OCI-LY3 (cell line): ENCODE data around the gene FBXO30.

Source experiments
- H2AFZ ChIP-seq: fragments of 200-600, 300-600 bp; shearing (Covaris generic); 2 replicates; pipeline ENCODE4 v1.6.0; 2014; ENCODE audit warnings: antibody characterized with exemption, low read depth, low read length
- H3K27ac ChIP-seq: fragments of 200-600, 300-600 bp; sonication (generic); 2 replicates; pipeline ENCODE4 v1.5.1; 2014; ENCODE audit warnings: mild to moderate bottlenecking, low read length, moderate library complexity, mixed read lengths
- H3K27me3 ChIP-seq: fragments of 200-600, 300-600 bp; sonication (generic); 2 replicates; pipeline ENCODE4 v1.6.1; 2014; ENCODE audit warnings: low read depth, low read length, mixed read lengths
- H3K36me3 ChIP-seq: fragments of 200-600, 300-600 bp; sonication (generic); replicated peaks from 2 replicates; pipeline ENCODE3; 2014; ENCODE audit warnings: low read depth, low read length, mixed read lengths
- H3K4me1 ChIP-seq: fragments of 300-600, 200-600 bp; sonication (generic); 2 replicates; pipeline ENCODE4 v1.6.1; 2014; ENCODE audit warnings: low read length, mixed read lengths
- H3K4me2 ChIP-seq: fragments of 200-600, 300-600 bp; sonication (generic); 2 replicates; pipeline ENCODE4 v1.6.1; 2014; ENCODE audit warnings: low read length, mixed read lengths
- H3K4me3 ChIP-seq: fragments of 300-600, 200-600 bp; sonication (generic); 2 replicates; pipeline ENCODE4 v1.5.1; 2014; ENCODE audit warnings: antibody characterized with exemption, mild to moderate bottlenecking, low read length, moderate library complexity
- H3K79me2 ChIP-seq: fragments of 300-600, 200-600 bp; shearing (Covaris generic); 2 replicates; pipeline ENCODE4 v1.6.1; 2014; ENCODE audit warnings: mild to moderate bottlenecking, low read length, mixed read lengths
- H3K9ac ChIP-seq: fragments of 300-600, 200-600 bp; shearing (Covaris generic); 2 replicates; pipeline ENCODE4 v1.6.0; 2014; ENCODE audit warnings: mild to moderate bottlenecking, low read length, moderate library complexity
- H3K9me3 ChIP-seq: fragments of 200-600, 300-600 bp; shearing (Covaris generic); 2 replicates; pipeline ENCODE4 v1.6.1; 2014; ENCODE audit warnings: low read length, mixed read lengths; ENCODE audit not compliant: insufficient read depth
- H4K20me1 ChIP-seq: fragments of 200-600, 300-600 bp; sonication (generic); 2 replicates; pipeline ENCODE4 v1.6.1; 2016; ENCODE audit warnings: low read length, mixed read lengths; ENCODE audit not compliant: insufficient read depth
- CTCF ChIP-seq: fragments of 200-600, 300-600 bp; sonication (generic); IDR thresholded peaks from 2 replicates; pipeline ENCODE4 v1.5.1; 2014; ENCODE audit warnings: antibody characterized with exemption, low read length, low read depth
- EZH2phosphoT487 ChIP-seq: fragments of 200-600 bp; shearing (Covaris generic); IDR thresholded peaks from 2 replicates; pipeline ENCODE4 v1.6.1; 2018; ENCODE audit warnings: antibody characterized with exemption, mixed run types, low read depth

Gene FBXO30, protein sequence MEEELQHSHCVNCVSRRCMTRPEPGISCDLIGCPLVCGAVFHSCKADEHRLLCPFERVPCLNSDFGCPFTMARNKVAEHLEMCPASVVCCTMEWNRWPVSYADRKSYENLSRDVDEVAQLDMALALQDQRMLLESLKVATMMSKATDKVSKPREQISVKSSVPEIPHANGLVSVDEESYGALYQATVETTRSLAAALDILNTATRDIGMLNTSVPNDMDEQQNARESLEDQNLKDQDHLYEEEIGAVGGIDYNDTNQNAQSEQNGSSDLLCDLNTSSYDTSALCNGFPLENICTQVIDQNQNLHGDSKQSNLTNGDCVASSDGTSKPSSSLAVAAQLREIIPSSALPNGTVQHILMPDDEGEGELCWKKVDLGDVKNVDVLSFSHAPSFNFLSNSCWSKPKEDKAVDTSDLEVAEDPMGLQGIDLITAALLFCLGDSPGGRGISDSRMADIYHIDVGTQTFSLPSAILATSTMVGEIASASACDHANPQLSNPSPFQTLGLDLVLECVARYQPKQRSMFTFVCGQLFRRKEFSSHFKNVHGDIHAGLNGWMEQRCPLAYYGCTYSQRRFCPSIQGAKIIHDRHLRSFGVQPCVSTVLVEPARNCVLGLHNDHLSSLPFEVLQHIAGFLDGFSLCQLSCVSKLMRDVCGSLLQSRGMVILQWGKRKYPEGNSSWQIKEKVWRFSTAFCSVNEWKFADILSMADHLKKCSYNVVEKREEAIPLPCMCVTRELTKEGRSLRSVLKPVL

GRCh38 chr6:145814501-145815308 is at the start of gene FBXO30:
Gene FBXO30 (minus strand): TSS chr6:145814795. CDS start chr6:145806405, 8,390 bp downstream.
- Histone ChIP-seq H3K79me2 (peaks cover 34% of the 10 kb centered on the region), H3K36me3 (no peaks in the 10 kb centered on the region), H3K9ac (peak within 1 kb of the TSS; percentile 94), H3K4me3 (peak within 1 kb of the TSS; percentile 99), H4K20me1 (no peaks in the 10 kb centered on the region), H3K4me1 (peaks cover 13% of the 10 kb centered on the region; the same call in 1 of the 2 replicates), H2AFZ (peak within 1 kb of the TSS; percentile 75), H3K4me2 (peak within 1 kb of the TSS; percentile 83), H3K27ac (peak within 1 kb of the TSS; percentile 48), H3K9me3 (no peaks in the 10 kb centered on the region), H3K27me3 (no peaks in the 10 kb centered on the region)
- no peak for TF ChIP-seq CTCF
- no peak for TF ChIP-seq EZH2phosphoT487

DNA sequence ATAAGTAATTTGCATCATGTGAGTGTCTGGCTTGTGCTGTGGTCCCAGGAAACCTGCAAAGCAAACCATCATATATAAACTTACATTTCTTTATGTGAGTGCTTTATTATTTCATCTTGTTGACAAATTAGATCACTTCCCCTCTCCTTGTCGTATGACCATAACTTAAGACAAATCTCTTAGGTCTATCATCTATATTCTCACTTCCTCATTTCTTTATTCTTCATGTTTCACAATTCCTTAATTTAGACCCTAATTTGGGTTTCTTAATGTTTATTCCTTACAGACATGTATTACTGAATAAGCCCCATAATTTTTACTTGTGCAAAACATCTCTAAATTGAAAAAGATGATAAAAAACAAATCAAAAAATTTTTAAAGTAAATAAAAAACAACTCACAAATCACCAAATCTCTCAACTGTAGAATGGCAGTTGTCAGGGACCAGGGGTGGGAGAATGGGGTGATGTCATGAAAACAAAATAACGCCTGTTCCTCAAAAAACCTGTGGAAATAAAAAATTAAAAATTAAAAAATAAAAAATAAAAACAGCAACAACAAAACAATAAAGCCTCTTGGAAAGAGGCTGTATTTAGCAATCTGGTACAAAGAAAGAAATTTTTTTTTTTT is 49.5 kb upstream of the FBXO30 start:
- no peaks in the 10 kb centered on the region for H3K27me3 ChIP-seq
- peak overlapping the region; percentile 19; the same call in 1 of the 2 replicates for H3K27ac ChIP-seq
- H3K36me3 ChIP-seq, result no peaks in the 10 kb centered on the region
- peak overlapping the region; percentile 17; the same call in 1 of the 2 replicates for H3K4me2 ChIP-seq
- peaks cover 41% of the 10 kb centered on the region for H3K4me1 ChIP-seq
- H3K79me2 ChIP-seq, result no peaks in the 10 kb centered on the region
- no peak for TF ChIP-seq EZH2phosphoT487
- no peak for TF ChIP-seq CTCF
- H2AFZ ChIP-seq, result no peak overlapping the region
- no peaks in the 10 kb centered on the region for H4K20me1 ChIP-seq
- H3K4me3 ChIP-seq, result no peak overlapping the region
- no peak overlapping the region for H3K9ac ChIP-seq
- H3K9me3 ChIP-seq, result no peaks in the 10 kb centered on the region

DNA sequence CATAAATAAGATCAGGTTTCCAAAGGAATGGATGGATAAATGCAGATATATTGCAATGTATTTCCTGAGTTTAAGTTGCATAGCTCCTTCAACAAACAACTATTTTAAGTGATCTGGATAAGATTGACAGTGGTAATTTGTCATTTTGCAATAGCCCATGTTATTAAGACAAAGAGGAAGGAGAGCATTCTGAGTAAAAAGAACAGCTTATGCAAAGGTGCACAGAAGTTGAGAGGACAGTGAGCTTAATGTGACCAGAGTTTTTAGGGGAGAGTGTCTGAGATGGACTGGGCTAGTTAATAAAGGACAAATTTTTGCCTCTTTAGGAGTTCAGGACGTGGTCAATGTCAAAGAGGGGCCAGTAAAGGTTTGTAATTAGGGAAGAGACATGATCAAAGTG is 48.8 kb upstream of the FBXO30 start:
- H3K36me3 ChIP-seq, result no peaks in the 10 kb centered on the region
- H3K27ac ChIP-seq, result peak overlapping the region; percentile 19; the same call in 1 of the 2 replicates
- no peak overlapping the region for H2AFZ ChIP-seq
- no peaks in the 10 kb centered on the region for H4K20me1 ChIP-seq
- TF ChIP-seq CTCF, result no peak
- TF ChIP-seq EZH2phosphoT487, result no peak
- H3K4me2 ChIP-seq, result no peak overlapping the region
- H3K9ac ChIP-seq, result no peak overlapping the region
- no peaks in the 10 kb centered on the region for H3K27me3 ChIP-seq
- H3K9me3 ChIP-seq, result no peaks in the 10 kb centered on the region
- H3K79me2 ChIP-seq, result no peaks in the 10 kb centered on the region
- H3K4me1 ChIP-seq, result peaks cover 41% of the 10 kb centered on the region
- H3K4me3 ChIP-seq, result no peak overlapping the region
